ENCODE results near the gene ACO2.
A peak's percentile ranks its signal among the peaks of the same experiment; 100 is the strongest.

Gene ACO2

GRCh38 chr22:41524809-41525449 lies 56.0 kb downstream of the ACO2 start:
- peak; percentile 60 to 67 for DNase-seq

GRCh38 chr22:41525450-41526225 lies 56.7 kb downstream of the ACO2 start:
- no peak for DNase-seq

- DNase-seq, result no peak
Measured at GRCh38 chr22:41526226-41526829, 57.4 kb downstream of the ACO2 start.

- DNase-seq, result peak; percentile 69 to 72
Measured at GRCh38 chr22:41526830-41527799, 58.2 kb downstream of the ACO2 start.

GRCh38 chr22:41528132-41528766 lies 59.3 kb downstream of the ACO2 start:
- no peak for DNase-seq

- no peak for DNase-seq
Measured at GRCh38 chr22:41528938-41529561, 60.1 kb downstream of the ACO2 start.

- DNase-seq, result no peak
Measured at GRCh38 chr22:41530890-41531714, 62.2 kb downstream of the ACO2 start.

- no peak for DNase-seq
Measured at GRCh38 chr22:41531715-41532477, 63.0 kb downstream of the ACO2 start.

- DNase-seq, result peak; percentile 80 to 85
Measured at GRCh38 chr22:41532908-41533825, 64.2 kb downstream of the ACO2 start.

- no peak for DNase-seq
Measured at GRCh38 chr22:41534219-41534618, 65.3 kb downstream of the ACO2 start.

GRCh38 chr22:41535244-41535643 lies 66.3 kb downstream of the ACO2 start:
- DNase-seq, result no peak

- DNase-seq, result no peak
Measured at GRCh38 chr22:41537203-41537602, 68.3 kb downstream of the ACO2 start.

GRCh38 chr22:41538583-41538982 lies 69.7 kb downstream of the ACO2 start:
- DNase-seq, result no peak

GRCh38 chr22:41539146-41540005 lies 70.5 kb downstream of the ACO2 start:
- no peak for DNase-seq

GRCh38 chr22:41540006-41540315 lies 71.0 kb downstream of the ACO2 start:
- no peak for DNase-seq

- no peak for DNase-seq
Measured at GRCh38 chr22:41540365-41540764, 71.4 kb downstream of the ACO2 start.

GRCh38 chr22:41541484-41541883 lies 72.6 kb downstream of the ACO2 start:
- no peak for DNase-seq

- DNase-seq, result no peak
Measured at GRCh38 chr22:41542224-41542623, 73.3 kb downstream of the ACO2 start.

Measured in activated CD4-positive, alpha-beta T cell treated with anti-CD3 and anti-CD28 coated beads, Interleukin-2, amount 50 U/mL, for 48 hours (primary cell).